Endodermal cell (in vitro differentiated cells): ENCODE results near the gene RBKS. TPM values are rescaled to one million over a fixed set of nuclear protein-coding genes. Genes with fewer than 3 reads are reported as not detected.

Source experiments
- DNase-seq: peaks from one replicate; pipeline ENCODE4 v3.0.0-alpha.2; 2017
- H3K27ac ChIP-seq: 2 replicates; pipeline ENCODE4 v1.5.1; 2013; ENCODE audit warnings: mild to moderate bottlenecking, low read depth, low read length, moderate library complexity
- H3K27me3 ChIP-seq: 2 replicates; pipeline ENCODE4 v1.6.1; 2013; ENCODE audit warnings: mild to moderate bottlenecking, low read length, moderate library complexity; ENCODE audit not compliant: insufficient read depth, control insufficient read depth, poor library complexity, severe bottlenecking
- H3K36me3 ChIP-seq: 2 replicates; pipeline ENCODE4 v1.7.0; 2013; ENCODE audit warnings: mild to moderate bottlenecking, low read length, moderate library complexity; ENCODE audit not compliant: control insufficient read depth, insufficient read depth
- H3K4me1 ChIP-seq: one replicate; pipeline ENCODE4 v1.7.0; 2013; ENCODE audit warnings: low read length; ENCODE audit not compliant: control insufficient read depth, insufficient read depth
- H3K4me3 ChIP-seq: 2 replicates; pipeline ENCODE4 v1.5.1; 2013; ENCODE audit warnings: mild to moderate bottlenecking, low read length, moderate library complexity
- H3K9ac ChIP-seq: 2 replicates; pipeline ENCODE4 v1.6.1; 2013; ENCODE audit warnings: mild to moderate bottlenecking, low read length, moderate library complexity; ENCODE audit not compliant: poor library complexity, severe bottlenecking; ENCODE audit errors: extremely low read depth
- H3K9me3 ChIP-seq: 2 replicates; pipeline ENCODE4 v1.6.1; 2013; ENCODE audit warnings: mild to moderate bottlenecking, low read length, moderate library complexity; ENCODE audit not compliant: control insufficient read depth
- H3K27ac Mint-ChIP-seq: 2 replicates; pipeline ENCODE4 v1.8.0; 2020; ENCODE audit warnings: mixed read lengths
- H3K27me3 Mint-ChIP-seq: 2 replicates; pipeline ENCODE4 v1.8.0; 2021; ENCODE audit warnings: mild to moderate bottlenecking, mixed read lengths; ENCODE audit not compliant: insufficient read depth
- H3K36me3 Mint-ChIP-seq: 2 replicates; pipeline ENCODE4 v1.8.0; 2020; ENCODE audit warnings: low read depth, mixed read lengths
- H3K4me1 Mint-ChIP-seq: 2 replicates; pipeline ENCODE4 v1.8.0; 2020; ENCODE audit warnings: mixed read lengths
- H3K4me3 Mint-ChIP-seq: 2 replicates; pipeline ENCODE4 v1.8.0; 2020; ENCODE audit warnings: mild to moderate bottlenecking, moderate library complexity, mixed read lengths
- H3K9me3 Mint-ChIP-seq: 2 replicates; pipeline ENCODE4 v1.8.0; 2020; ENCODE audit warnings: mild to moderate bottlenecking, mixed read lengths
- WGBS, 2 experiments: methylation state at CpG; one replicate each; pipeline versions ENCODE4 v1.1.5 to v1.1.7; 2013; ENCODE audit warnings: missing lambda C conversion rate in 2 of 2, mixed read lengths in 1 of 2; ENCODE audit not compliant: insufficient coverage in 1 of 2, insufficient read length in 1 of 2; 5-methylcytosine and 5-hydroxymethylcytosine counted together
- total RNA-seq, 2 donors: library from RNA; stranded (reverse); fragmentation: NEBNext Ultra II Directional in 1 of 2; extraction: Animal tissue kit (Norgen Biotek cat#: 25700) in 1 of 2; gene quantifications; 2 replicates in 1 of 2; 3 replicates in 1 of 2; pipeline ENCODE4 v1.2.1, GENCODE V29; 2021
- TF ChIP-seq, protein P1 (sequence below): fragments of 200-600 bp; sonication (generic); conservative IDR thresholded peaks from 2 replicates; pipeline ENCODE4 v1.5.0; 2021; ENCODE audit warnings: antibody characterized with exemption, mild to moderate bottlenecking

The RBKS gene
- total RNA-seq, 2 donors from 2014 or later = 4.4 to 4.9 TPM

DNA sequence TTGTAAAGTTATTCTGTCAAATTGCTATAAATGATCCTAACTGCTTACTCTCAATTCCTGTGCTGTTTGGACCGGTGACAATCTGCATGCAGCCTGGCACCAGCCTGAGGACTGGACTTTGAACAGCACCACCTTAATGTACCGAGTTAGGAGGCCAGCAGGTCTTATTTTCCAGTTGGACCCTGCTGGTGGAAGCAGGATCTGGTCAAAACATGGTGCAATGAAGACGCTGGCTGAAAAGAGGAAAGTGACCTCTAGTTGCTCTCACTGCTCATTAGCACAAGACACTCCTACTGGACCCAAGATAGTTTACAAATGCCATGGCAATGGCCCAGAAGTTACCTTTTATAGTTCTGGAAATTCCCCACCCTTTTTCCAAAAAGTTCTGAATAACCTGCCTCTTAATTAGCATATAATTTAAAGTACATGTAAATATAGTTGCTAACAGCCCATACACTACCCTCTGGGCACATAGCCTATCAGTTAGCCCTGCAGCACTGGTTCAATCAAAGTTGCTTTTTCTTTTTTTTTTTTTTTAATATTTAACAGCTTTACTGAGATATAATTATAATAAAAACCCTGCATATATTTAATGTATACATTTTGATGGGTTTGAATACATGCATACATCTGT is 35.8 kb downstream of the RBKS start:
- Histone ChIP-seq H3K27me3 (no peaks in the 10 kb centered on the region), H3K9me3 (peaks cover 27% of the 10 kb centered on the region), H3K4me1 (no peaks in the 10 kb centered on the region), H3K4me3 (no peak overlapping the region), H3K27ac (no peak overlapping the region), H3K36me3 (no peaks in the 10 kb centered on the region), H3K9ac (no peak overlapping the region)
- no peak for DNase-seq
- Mint-ChIP-seq H3K27me3 (peaks cover under 1% of the 10 kb centered on the region), H3K4me3 (no peak overlapping the region), H3K36me3 (no peaks in the 10 kb centered on the region), H3K4me1 (no peaks in the 10 kb centered on the region), H3K9me3 (peaks cover 23% of the 10 kb centered on the region), H3K27ac (no peak overlapping the region)
- 90 to 100% methylated on average over 3 of the region's 3 CpGs for WGBS, 2 experiments
- TF ChIP-seq, protein P1, sequence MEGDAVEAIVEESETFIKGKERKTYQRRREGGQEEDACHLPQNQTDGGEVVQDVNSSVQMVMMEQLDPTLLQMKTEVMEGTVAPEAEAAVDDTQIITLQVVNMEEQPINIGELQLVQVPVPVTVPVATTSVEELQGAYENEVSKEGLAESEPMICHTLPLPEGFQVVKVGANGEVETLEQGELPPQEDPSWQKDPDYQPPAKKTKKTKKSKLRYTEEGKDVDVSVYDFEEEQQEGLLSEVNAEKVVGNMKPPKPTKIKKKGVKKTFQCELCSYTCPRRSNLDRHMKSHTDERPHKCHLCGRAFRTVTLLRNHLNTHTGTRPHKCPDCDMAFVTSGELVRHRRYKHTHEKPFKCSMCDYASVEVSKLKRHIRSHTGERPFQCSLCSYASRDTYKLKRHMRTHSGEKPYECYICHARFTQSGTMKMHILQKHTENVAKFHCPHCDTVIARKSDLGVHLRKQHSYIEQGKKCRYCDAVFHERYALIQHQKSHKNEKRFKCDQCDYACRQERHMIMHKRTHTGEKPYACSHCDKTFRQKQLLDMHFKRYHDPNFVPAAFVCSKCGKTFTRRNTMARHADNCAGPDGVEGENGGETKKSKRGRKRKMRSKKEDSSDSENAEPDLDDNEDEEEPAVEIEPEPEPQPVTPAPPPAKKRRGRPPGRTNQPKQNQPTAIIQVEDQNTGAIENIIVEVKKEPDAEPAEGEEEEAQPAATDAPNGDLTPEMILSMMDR = no peak

DNA sequence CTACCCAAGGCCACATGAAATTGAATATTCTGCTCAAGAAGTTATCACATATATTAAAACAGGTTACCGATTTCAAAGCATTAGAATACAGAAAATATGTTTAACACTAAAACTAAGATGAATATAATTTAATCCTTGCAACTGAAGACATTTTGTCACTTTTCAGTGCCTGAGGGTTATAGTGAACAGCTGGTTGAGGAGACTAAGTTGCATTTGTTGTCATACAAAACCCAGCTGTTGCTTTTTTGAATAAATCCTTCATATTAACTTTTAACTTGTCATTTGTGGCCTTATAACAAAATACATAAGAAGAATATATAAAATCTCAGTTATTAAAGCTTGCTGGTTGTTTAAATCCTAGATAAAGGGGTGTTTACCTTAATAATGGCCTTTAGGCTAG is 37.5 kb downstream of the RBKS start:
- Histone ChIP-seq H3K9me3 (peaks cover 18% of the 10 kb centered on the region), H3K36me3 (no peaks in the 10 kb centered on the region), H3K4me3 (no peak overlapping the region), H3K27ac (no peak overlapping the region), H3K27me3 (no peaks in the 10 kb centered on the region), H3K9ac (no peak overlapping the region), H3K4me1 (no peaks in the 10 kb centered on the region)
- no CpG with 5 or more reads among the region's 1 CpG for WGBS, 2 experiments
- Mint-ChIP-seq H3K36me3 (no peaks in the 10 kb centered on the region), H3K27me3 (no peaks in the 10 kb centered on the region), H3K4me1 (no peaks in the 10 kb centered on the region), H3K9me3 (peaks cover 16% of the 10 kb centered on the region), H3K27ac (no peak overlapping the region), H3K4me3 (no peak overlapping the region)
- DNase-seq = no peak
- TF ChIP-seq, protein P1 = no peak

DNA sequence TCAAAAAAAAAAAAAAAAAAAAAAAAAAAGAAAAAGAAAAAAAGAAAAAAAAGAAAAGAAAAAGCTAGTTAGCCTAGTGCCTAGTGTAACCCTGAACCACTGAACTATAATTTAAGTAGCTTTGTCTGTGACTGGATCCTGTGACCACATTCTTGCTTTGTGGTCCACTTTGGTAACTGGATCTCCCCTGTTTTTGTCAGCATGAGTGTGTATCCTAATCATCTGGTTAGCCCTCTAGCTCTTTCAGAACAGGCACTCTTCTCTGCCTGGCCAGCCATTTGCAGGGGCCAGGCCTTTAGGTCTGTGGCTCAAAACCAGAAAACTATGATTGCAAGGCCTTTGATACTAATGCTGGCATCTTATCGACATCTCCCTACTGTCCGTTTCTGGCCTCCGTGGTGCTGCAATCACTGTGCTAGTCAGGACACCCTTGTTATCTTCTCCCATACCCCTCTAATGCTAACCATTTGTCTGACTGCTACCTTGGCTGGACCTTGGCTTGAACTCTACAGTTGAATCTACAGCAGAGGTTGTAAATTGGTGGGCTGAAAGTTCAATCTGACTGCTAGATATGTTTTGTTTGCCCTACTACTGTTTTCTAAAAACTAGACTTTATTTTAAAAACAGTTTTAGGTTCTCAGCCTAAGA is 40.5 kb downstream of the RBKS start:
- H3K36me3 Mint-ChIP-seq = no peaks in the 10 kb centered on the region
- H3K27ac Mint-ChIP-seq = no peak overlapping the region
- no peak overlapping the region for H3K4me3 Mint-ChIP-seq
- Histone ChIP-seq H3K36me3 (no peaks in the 10 kb centered on the region), H3K4me1 (no peaks in the 10 kb centered on the region), H3K27me3 (no peaks in the 10 kb centered on the region), H3K9ac (no peak overlapping the region), H3K27ac (no peak overlapping the region), H3K9me3 (no peaks in the 10 kb centered on the region), H3K4me3 (no peak overlapping the region)
- no peaks in the 10 kb centered on the region for H3K9me3 Mint-ChIP-seq
- TF ChIP-seq, protein P1 = no peak
- WGBS, 2 experiments = 93 to 100% methylated on average over 3 of the region's 3 CpGs
- H3K27me3 Mint-ChIP-seq = no peaks in the 10 kb centered on the region
- no peak for DNase-seq
- H3K4me1 Mint-ChIP-seq = no peaks in the 10 kb centered on the region
